GM12891 (cell line): ENCODE data around the gene CCSER2.
"Not testable (repeated sequence)": the region's sequence is repeated elsewhere in the genome, so short reads cannot be mapped to it uniquely, and the experiment has no call there.

Experiments
- DNase-seq: peaks from one replicate; pipeline ENCODE4 v3.0.0; 2011; ENCODE audit warnings: low spot score; ENCODE audit not compliant: insufficient read length
- FAIRE-seq: peaks from 2 replicates; lab custom pipeline; 2011; peaks lifted over from hg19 to GRCh38; lab: Jason Lieb, UNC
- PAX5 ChIP-seq: IDR thresholded peaks from 2 replicates; pipeline ENCODE4 v1.6.1; 2011; ENCODE audit warnings: low read length, moderate library complexity, mild to moderate bottlenecking; ENCODE audit not compliant: insufficient read depth, severe bottlenecking
- POLR2A ChIP-seq: IDR thresholded peaks from 2 replicates; pipeline ENCODE4 v1.6.1; 2011; ENCODE audit warnings: low read depth, low read length, control low read depth
- POLR2AphosphoS5 ChIP-seq: IDR thresholded peaks from 2 replicates; pipeline ENCODE4 v1.6.1; 2011; ENCODE audit warnings: low read depth, low read length, control low read depth
- POU2F2 ChIP-seq: IDR thresholded peaks from 2 replicates; pipeline ENCODE4 v1.6.1; 2011; ENCODE audit warnings: low read depth, mild to moderate bottlenecking, control low read depth, low read length, moderate library complexity
- SPI1 ChIP-seq: IDR thresholded peaks from 2 replicates; pipeline ENCODE4 v1.6.1; 2011; ENCODE audit warnings: low read depth, low read length, control low read depth
- TAF1 ChIP-seq: IDR thresholded peaks from 2 replicates; pipeline ENCODE4 v1.6.1; 2011; ENCODE audit warnings: low read depth, low read length, control low read depth

CCSER2 gene

GRCh38 chr10:84432891-84433290 lies 104.5 kb downstream of the CCSER2 start:
- FAIRE-seq (no peak), DNase-seq (no peak)
- no peak for TF ChIP-seq PAX5
- no peak for TF ChIP-seq TAF1
- no peak for TF ChIP-seq POU2F2
- TF ChIP-seq SPI1 = no peak
- TF ChIP-seq POLR2A = no peak
- TF ChIP-seq POLR2AphosphoS5 = no peak

GRCh38 chr10:84440781-84441180 lies 112.4 kb downstream of the CCSER2 start:
- FAIRE-seq (no peak), DNase-seq (no peak)
- TF ChIP-seq PAX5 (no peak), POLR2AphosphoS5 (no peak)

- TF ChIP-seq POLR2AphosphoS5 = no peak
- no peak for TF ChIP-seq TAF1
- no peak for TF ChIP-seq PAX5
- no peak for TF ChIP-seq POU2F2
- no peak for TF ChIP-seq POLR2A
- no peak for TF ChIP-seq SPI1
These were observed 119.5 kb downstream of the CCSER2 start for GRCh38 chr10:84447701-84448400.

GRCh38 chr10:84449351-84449750 lies 121.0 kb downstream of the CCSER2 start:
- FAIRE-seq, DNase-seq: not testable (repeated sequence)

More at GRCh38 chr10:84447701-84448400, 119.5 kb downstream of the CCSER2 start:
- DNase-seq (no peak), FAIRE-seq (peak; percentile 26)

GRCh38 chr10:84452003-84452402 lies 123.6 kb downstream of the CCSER2 start:
- no peak for TF ChIP-seq POLR2AphosphoS5
- TF ChIP-seq POLR2A = no peak
- TF ChIP-seq TAF1 = no peak
- TF ChIP-seq POU2F2 = no peak
- no peak for TF ChIP-seq SPI1
- TF ChIP-seq PAX5 = no peak
- FAIRE-seq (peak; percentile 35), DNase-seq (no peak)

GRCh38 chr10:84453303-84453702 lies 124.9 kb downstream of the CCSER2 start:
- DNase-seq = no peak
- no peak for FAIRE-seq
- no peak for TF ChIP-seq POLR2A
- TF ChIP-seq PAX5 = no peak
- no peak for TF ChIP-seq POLR2AphosphoS5
- TF ChIP-seq TAF1 = no peak
- TF ChIP-seq POU2F2 = no peak
- TF ChIP-seq SPI1 = no peak

GRCh38 chr10:84456126-84456525 lies 127.7 kb downstream of the CCSER2 start:
- DNase-seq (no peak), FAIRE-seq (no peak)
- TF ChIP-seq POLR2A (no peak), TAF1 (no peak), POLR2AphosphoS5 (no peak), PAX5 (no peak), POU2F2 (no peak), SPI1 (no peak)

GRCh38 chr10:84460520-84460919 lies 132.1 kb downstream of the CCSER2 start:
- FAIRE-seq = no peak
- TF ChIP-seq PAX5 (no peak), POLR2A (no peak)
- no peak for DNase-seq

GRCh38 chr10:84469470-84469869 lies 141.1 kb downstream of the CCSER2 start:
- DNase-seq (no peak), FAIRE-seq (peak; percentile 41)
- TF ChIP-seq POLR2AphosphoS5 (no peak), POLR2A (no peak), TAF1 (no peak), SPI1 (no peak), POU2F2 (no peak), PAX5 (no peak)

- no peak for DNase-seq
- FAIRE-seq = no peak
- TF ChIP-seq POLR2A (no peak), POLR2AphosphoS5 (no peak), PAX5 (no peak), SPI1 (no peak), POU2F2 (no peak), TAF1 (no peak)
These were observed 144.7 kb downstream of the CCSER2 start for GRCh38 chr10:84473136-84473535.
